T1000 (cell line): ENCODE measurements around the gene ZNF616.

Experiments used
- DNase-seq: peaks from one replicate; lab custom pipeline; 2025; ENCODE audit warnings: mixed read lengths; lab: John Stamatoyannopoulos, UW

ZNF616 gene

DNA sequence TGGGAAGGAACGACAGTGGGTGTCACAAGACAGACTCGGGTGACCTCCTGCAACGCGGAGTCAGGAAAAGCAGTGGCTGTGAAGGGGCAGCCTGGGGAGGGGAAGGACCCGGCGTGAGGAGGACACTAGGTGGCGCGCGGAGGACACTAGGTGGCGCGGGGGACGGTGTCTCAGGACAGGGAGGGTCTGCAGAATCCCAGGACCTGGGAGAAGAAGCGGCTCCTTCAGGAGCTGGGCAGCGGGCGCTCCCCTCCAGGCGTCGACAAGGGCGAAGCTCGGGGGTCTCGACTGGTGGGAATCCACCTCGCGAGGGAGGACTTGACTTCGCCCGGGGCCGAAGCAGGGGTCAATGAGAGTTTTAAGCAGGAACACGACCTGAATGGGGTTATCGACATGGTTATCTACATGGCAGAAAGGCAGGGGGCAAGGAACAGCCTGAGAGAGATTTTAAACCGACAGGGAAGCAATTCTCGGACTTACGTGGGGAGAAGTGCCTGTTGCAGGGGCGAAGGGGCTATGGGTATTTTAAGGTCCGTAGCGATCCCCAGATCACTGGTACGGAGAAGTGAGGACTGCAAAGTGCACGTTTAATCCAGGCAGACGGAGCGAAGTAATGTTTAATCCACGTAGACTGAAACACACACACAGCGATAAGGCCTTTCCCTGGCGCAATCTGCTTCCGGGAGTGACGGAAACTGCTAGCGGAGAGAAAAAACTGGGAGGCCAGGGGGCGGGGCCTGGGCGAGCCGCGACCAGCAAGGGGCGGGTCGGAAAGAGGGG is at the start of gene ZNF616:
TSS of gene ZNF616 (minus strand) at position 687 of the 780 bp plus-strand sequence. CDS start 9,426 bp downstream, outside the sequence.
- peak; percentile 53 for DNase-seq

DNA sequence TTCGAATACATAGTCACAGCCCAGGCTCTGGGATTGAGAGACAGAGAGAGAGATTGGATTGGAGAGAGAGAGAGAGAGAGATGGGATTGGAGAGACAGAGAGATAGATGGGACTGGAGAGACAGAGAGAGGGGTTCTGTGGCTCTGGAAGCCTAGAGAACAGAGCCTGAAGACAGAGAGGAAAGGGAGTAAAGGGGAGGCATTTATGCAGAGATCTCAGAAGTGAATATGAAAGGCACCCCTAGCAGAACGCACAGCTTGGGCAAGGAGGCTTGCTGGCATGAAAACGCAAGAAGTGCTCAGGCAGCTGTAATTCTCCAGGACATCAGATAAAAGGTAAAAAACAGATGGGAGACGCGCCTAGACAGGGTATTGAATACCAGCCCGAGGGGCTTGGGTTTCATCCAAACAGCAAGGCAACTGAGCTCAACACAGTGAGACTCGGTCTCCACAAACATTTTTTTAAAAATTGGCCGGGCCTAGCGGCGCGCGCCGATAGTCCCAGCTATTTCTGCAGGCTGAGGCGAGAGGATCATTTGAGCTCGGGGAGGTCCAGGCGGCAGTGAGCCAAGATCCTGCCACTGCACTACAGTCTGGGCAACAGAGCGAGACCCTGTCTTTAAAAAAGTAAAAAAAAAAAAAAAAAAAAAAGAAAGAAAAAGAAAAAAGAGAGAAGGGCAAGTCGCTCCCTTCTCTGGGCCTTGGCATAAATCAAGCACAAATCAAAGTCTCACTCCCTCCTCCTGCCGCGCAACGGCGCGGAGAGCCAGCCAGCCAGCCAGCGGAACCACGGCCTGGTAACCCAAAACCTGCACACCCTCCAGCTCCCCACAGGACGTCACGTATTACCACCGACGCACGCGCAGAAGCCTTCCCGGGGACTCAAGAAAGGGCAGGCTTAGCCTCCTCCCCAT is 49.3 kb upstream of the ZNF616 start:
- DNase-seq: no peak

- DNase-seq: no peak
These were observed 47.7 kb upstream of the ZNF616 start for GRCh38 chr19:52187407-52187806.

GRCh38 chr19:52176574-52176973 is 36.8 kb upstream of the ZNF616 start:
- no peak for DNase-seq

GRCh38 chr19:52172347-52172746 is 32.6 kb upstream of the ZNF616 start:
- DNase-seq: no peak

DNA sequence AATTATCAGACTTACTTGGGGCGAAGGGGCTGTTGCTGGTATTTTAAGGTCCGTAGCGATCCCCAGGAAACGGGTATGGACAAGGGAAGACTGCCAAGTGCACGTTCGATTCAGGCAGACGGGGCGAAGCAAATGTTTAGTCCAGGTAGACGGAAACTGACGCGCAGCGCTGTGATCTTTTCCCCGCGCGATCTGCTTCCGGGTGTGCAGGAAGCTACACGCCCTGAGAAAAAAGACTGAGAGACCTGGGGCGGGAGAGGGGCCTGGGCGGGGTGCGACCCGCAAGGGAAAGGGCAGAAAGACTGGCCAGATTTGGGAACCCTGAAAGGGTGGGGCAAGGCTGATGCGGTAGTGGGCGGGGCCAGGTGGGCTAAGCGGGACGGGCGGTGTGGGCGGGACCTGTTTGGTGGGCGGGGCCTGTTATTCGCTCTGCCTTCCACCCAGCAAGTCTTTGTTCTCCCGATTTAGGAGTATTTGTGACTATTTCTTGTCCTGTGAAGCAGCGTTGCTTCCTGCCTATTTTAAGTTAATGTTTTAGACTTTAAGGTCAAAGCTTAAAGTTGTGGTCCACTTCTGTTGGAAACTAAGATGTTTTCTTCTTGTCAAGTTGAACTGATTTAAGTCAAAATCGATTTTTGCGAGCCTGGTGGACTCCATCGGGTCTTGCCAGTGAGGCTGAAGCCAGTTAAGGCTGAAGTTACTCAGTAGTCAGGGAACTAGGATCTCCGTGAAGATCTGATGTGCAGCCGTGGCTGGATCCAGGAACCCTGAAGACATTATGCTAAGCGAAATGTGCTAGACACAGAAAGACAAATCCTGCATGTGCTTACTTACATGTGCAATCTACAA is 31.8 kb upstream of the ZNF616 start, which contains the start of gene ZNF836:
TSS of gene ZNF836 (minus strand) at position 301 of the 849 bp plus-strand sequence. CDS start 3,549 bp downstream, outside the sequence.
- peak; percentile 61 for DNase-seq

GRCh38 chr19:52170863-52171320 is 31.2 kb upstream of the ZNF616 start:
- no peak for DNase-seq

GRCh38 chr19:52170304-52170703 is 30.6 kb upstream of the ZNF616 start:
- DNase-seq: no peak

DNA sequence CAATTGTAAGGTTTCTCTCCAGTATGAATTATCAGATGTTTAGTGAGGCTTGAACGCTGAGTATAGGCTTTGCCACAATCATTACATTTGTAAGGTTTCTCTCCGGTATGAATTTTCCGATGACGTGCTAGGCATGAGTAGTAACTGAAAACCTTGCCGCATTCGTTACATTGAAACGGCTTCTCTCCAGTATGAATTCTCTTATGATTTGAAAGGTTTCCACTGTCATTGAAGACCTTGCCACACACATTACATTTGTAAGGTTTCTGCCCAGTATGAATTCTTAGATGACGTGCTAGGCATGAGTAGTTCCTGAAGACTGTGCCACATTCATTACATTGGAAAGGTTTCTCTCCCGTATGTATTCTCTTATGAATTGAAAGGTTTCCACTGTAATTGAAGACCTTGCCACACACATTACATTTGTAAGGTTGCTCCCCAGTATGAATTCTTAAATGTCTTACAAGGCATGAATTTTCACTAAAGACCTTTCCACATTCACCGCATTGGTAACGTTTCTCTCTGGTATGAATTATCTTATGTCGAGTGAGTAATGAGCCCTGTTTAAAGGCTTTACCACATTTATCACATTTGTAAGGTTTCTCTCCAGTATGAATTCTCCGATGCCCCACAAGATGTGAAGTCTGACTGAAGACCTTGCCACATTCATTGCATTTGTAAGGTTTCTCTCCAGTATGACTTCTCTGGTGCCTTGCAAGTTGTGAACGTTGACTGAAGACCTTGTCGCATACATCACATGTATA is 16.0 kb upstream of the ZNF616 start:
- DNase-seq: no peak

GRCh38 chr19:52148256-52148655 is 8.5 kb upstream of the ZNF616 start:
- DNase-seq: no peak

DNA sequence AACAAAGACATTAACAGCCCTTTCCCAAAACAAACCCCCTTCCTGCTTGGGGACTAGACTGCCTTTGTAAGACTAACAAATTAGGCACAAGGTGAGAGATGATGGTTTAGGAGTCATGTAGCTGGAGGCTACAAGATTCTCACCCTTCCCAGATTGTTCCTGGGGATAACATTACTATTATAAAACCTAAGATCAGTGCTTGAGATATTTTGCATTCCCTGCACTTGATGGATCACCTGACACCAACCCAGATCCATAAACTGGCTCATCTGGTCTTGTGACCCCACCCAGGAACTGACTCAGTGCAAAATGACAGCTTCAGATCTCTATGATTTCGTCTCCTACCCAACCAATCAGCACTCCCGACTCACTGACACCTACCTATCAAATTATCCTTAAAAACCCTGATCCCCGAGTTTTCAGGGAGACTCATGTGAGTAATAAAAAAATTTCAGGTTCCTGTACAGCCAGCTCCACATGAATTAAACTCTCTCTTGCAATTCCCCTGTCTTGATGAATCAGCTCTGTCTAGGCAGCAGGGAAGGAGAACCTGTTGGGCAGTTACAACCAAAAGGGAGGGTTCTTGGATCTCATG is 2.4 kb upstream of the ZNF616 start:
- no peak for DNase-seq

- no peak for DNase-seq
These were observed 1.5 kb upstream of the ZNF616 start for GRCh38 chr19:52141203-52141602.

DNA sequence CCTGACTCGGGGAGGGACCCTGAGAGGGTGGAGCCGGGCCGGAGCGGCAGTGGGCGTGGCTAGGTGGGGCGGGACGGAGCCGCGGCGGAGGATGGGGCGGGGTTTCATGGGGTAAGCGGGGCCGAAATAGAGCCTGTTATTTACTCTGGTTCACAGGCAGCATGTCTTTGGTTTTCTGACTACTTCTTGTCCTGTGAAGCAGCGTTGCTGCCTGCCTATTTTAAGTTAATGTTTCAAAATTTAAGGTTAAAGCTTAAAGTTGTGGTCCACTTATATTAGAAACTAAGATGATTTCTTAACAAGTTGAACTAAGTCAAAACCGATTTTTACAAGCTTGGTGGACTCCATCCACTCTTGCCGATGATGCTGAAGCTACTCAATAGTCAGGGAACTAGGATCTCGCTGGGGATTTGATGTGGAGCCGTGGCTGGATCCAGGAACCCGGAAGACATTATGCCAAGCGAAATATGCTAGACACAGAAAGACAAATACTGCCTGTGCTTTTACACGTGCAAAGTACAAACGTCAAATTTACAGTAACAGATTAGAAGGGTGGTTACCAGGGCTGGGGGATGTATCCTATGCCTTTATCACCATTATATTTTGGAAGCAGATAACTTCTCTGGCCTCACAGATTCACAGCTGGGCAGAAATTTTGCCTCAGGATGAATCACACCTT is 433 bp upstream of the ZNF616 start:
- DNase-seq: peak; percentile 92

DNA sequence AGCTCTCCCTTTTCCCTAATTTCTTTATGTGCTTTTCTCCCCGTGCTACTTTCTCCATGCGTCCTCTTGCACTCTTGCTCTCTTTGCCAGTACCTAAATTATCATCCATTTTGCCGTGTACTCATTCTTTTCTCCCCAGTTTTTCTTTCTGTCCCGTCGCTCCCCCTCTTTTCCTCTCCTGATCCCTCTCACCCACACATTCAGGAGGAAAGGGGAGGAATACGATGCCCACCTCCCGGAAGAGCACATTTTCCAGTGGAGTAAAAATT is 821 bp downstream of the ZNF616 start:
- no peak for DNase-seq

- DNase-seq: no peak
These were observed 1.3 kb downstream of the ZNF616 start for GRCh38 chr19:52138278-52138982.

GRCh38 chr19:52120286-52120685 is 19.5 kb downstream of the ZNF616 start:
- no peak for DNase-seq

- DNase-seq: no peak
These were observed 24.1 kb downstream of the ZNF616 start for GRCh38 chr19:52115526-52116053.

DNA sequence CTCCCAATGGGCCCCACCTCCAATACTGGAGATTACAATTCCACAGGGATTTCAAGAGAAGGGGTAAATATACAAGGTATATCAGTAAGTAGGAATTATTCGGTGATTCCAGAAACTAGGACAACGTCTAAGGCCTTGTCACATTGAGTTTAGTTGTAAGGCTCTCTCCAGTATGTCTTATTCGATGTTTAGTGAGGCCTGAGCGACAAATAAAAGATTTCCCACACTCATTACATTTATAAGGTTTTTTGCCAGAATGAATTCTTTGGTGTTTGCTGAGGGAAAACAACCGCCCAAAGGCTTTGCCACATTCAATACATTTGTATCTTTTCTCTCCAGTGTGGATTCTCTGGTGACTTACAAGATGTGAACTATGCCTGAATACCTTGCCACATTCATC is 25.0 kb downstream of the ZNF616 start:
- no peak for DNase-seq

- no peak for DNase-seq
These were observed 27.1 kb downstream of the ZNF616 start for GRCh38 chr19:52112624-52113023.
